ENCODE data around the gene GADD45G. TPM values are rescaled to one million over a fixed set of nuclear protein-coding genes. Genes with fewer than 3 reads are reported as not detected.

Gene GADD45G
- polyA plus RNA-seq, 3 donors = 1.1 to 9.0 (median 1.3) TPM

DNA sequence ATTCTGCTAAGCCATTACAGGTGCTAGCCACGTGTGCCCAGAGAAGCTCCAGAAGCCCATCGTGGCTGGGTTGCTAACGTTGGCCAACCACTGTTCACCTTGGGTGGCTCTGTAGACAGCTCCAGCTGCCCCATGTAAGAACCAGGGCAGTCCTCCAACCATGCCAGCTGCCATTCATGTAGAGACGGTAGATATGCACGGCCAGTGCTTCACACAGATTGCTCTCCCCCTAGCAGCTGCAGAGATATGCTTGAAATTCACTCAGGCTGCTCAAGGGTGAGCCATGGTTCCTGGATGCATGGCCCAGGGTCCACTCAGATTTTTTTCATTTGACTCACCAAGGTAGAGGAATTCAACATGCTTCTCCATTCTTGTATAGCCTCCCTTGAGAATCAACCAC, 31.0 kb downstream of the GADD45G start:
- H3K4me1 Mint-ChIP-seq = peaks cover 13% of the 10 kb centered on the region
- peaks cover 1 to 8% (median 2%) of the 10 kb centered on the region in 3 donors for H3K27me3 Mint-ChIP-seq (ENCODE audit: low read depth in 3 of 3)
- no peaks in the 10 kb centered on the region for H3K9me3 ChIP-seq (replicated peaks in 1 of 2; ENCODE audit: control insufficient read depth in 1 of 2, insufficient read depth in 1 of 2, low read length in 2 of 2)
- no peaks in the 10 kb centered on the region for H3K27me3 ChIP-seq (ENCODE audit: control insufficient read depth in 2 of 2, insufficient read depth in 2 of 2, low read length in 2 of 2)
- no peaks in the 10 kb centered on the region for H3K36me3 Mint-ChIP-seq
- no peaks in the 10 kb centered on the region for H4K20me1 ChIP-seq (ENCODE audit: insufficient read depth, low read length)
- no peak for DNase-seq
- WGBS (ENCODE audit: insufficient coverage) = 94% methylated on average over 5 of the region's 5 CpGs
- H3K27ac Mint-ChIP-seq = no peak overlapping the region
- H3K27ac ChIP-seq (ENCODE audit: low read depth in 1 of 2, low read length in 2 of 2) = no peak overlapping the region
- peaks cover 10 to 11% of the 10 kb centered on the region in 2 donors for H3K4me1 ChIP-seq (ENCODE audit: control insufficient read depth in 1 of 2, insufficient read depth in 2 of 2, low read length in 2 of 2)
- H3K4me3 ChIP-seq (replicated peaks in 1 of 3; ENCODE audit: low read depth in 2 of 3, low read length in 3 of 3) = no peak overlapping the region
- no peak overlapping the region for H3K9ac ChIP-seq (ENCODE audit: insufficient read depth, low read length, poor library complexity, severe bottlenecking)
- intact Hi-C loops (cut with micrococcal nuclease) = no loop called here
- no peaks in the 10 kb centered on the region for H3K36me3 ChIP-seq (replicated peaks in 1 of 2; ENCODE audit: control insufficient read depth in 1 of 2, insufficient read depth in 2 of 2, low read length in 2 of 2)
- TF ChIP-seq CTCF (IDR thresholded peaks at IDR 0.05) = no peak
- no peaks in the 10 kb centered on the region for H3K79me2 ChIP-seq (ENCODE audit: insufficient read depth, low read length)
- no peak overlapping the region for H2AFZ ChIP-seq (ENCODE audit: insufficient read depth, low read depth, low read length, poor library complexity, severe bottlenecking)
- no peak overlapping the region for H3K4me3 Mint-ChIP-seq
- no peak overlapping the region for H3K4me2 ChIP-seq (replicated peaks; ENCODE audit: extremely low read depth, low read length, poor library complexity, severe bottlenecking)
- no peaks in the 10 kb centered on the region for H3K9me3 Mint-ChIP-seq

GRCh38 chr9:89637787-89638186, 33.0 kb downstream of the GADD45G start:
- Histone ChIP-seq H3K4me3 (replicated peaks in 1 of 3; ENCODE audit: low read depth in 2 of 3, low read length in 3 of 3) (no peak overlapping the region), H3K36me3 (replicated peaks in 1 of 2; ENCODE audit: control insufficient read depth in 1 of 2, insufficient read depth in 2 of 2, low read length in 2 of 2) (no peaks in the 10 kb centered on the region), H4K20me1 (ENCODE audit: insufficient read depth, low read length) (no peaks in the 10 kb centered on the region), H3K9ac (ENCODE audit: insufficient read depth, low read length, poor library complexity, severe bottlenecking) (no peak overlapping the region), H2AFZ (ENCODE audit: insufficient read depth, low read depth, low read length, poor library complexity, severe bottlenecking) (no peak overlapping the region), H3K4me2 (replicated peaks; ENCODE audit: extremely low read depth, low read length, poor library complexity, severe bottlenecking) (no peak overlapping the region), H3K27ac (ENCODE audit: low read depth in 1 of 2, low read length in 2 of 2) (no peak overlapping the region), H3K27me3 (ENCODE audit: control insufficient read depth in 2 of 2, insufficient read depth in 2 of 2, low read length in 2 of 2) (no peaks in the 10 kb centered on the region), H3K9me3 (replicated peaks in 1 of 2; ENCODE audit: control insufficient read depth in 1 of 2, insufficient read depth in 1 of 2, low read length in 2 of 2) (no peaks in the 10 kb centered on the region), H3K4me1 (ENCODE audit: control insufficient read depth in 1 of 2, insufficient read depth in 2 of 2, low read length in 2 of 2) (peaks cover 12 to 15% of the 10 kb centered on the region in 2 donors), H3K79me2 (ENCODE audit: insufficient read depth, low read length) (no peaks in the 10 kb centered on the region)
- Mint-ChIP-seq H3K9me3 (peaks cover 0 to 2% (median 0%) of the 10 kb centered on the region in 7 donors), H3K27me3 (ENCODE audit: low read depth in 3 of 3) (peaks cover 2 to 8% (median 4%) of the 10 kb centered on the region in 3 donors), H3K4me3 (no peak overlapping the region), H3K27ac (peak overlapping the region in 1 of 7 donors; percentile 57), H3K36me3 (no peaks in the 10 kb centered on the region), H3K4me1 (peaks cover 15% of the 10 kb centered on the region)
- intact Hi-C loops (cut with micrococcal nuclease) = no loop called here
- 77% methylated on average over 5 of the region's 6 CpGs for WGBS (ENCODE audit: insufficient coverage)
- no peak for TF ChIP-seq CTCF (IDR thresholded peaks at IDR 0.05)
- no peak for DNase-seq
